Gastrocnemius medialis (tissue), 4 donors: Measurements from ENCODE around the gene PANK4. TPM values are rescaled to one million over a fixed set of nuclear protein-coding genes. Genes with fewer than 3 reads are reported as not detected.

ENCODE experiments used
- ATAC-seq, 2 donors: fragments of 150-250 bp; one replicate each; pipeline ENCODE4 v1.9.1; 2016
- DNase-seq, 2 donors: peaks; one replicate each; pipeline ENCODE4 v3.0.0-alpha.2; 2019
- H3K27ac ChIP-seq, 4 donors: fragments of 200-600 bp; sonication (generic); 1 replicate in 1 of 4; 2 replicates in 3 of 4; pipeline ENCODE4 v1.5.1; 2016 to 2018; ENCODE audit warnings: mild to moderate bottlenecking in 2 of 4, moderate library complexity in 1 of 4
- H3K27me3 ChIP-seq, 3 donors: fragments of 200-600 bp; sonication (generic) in 2 of 3; 1 replicate in 1 of 3; 2 replicates in 2 of 3; pipeline versions ENCODE4 v1.5.1 to v1.6.0; 2016 to 2019; ENCODE audit warnings: mild to moderate bottlenecking in 1 of 3, moderate library complexity in 1 of 3
- H3K36me3 ChIP-seq, 2 donors: fragments of 200-600 bp; sonication (generic) in 1 of 2; one replicate each; pipeline ENCODE4 v1.5.1; 2017 to 2018
- H3K4me1 ChIP-seq, 2 donors: fragments of 200-600 bp; sonication (generic) in 1 of 2; one replicate each; pipeline ENCODE4 v1.5.1; 2016 to 2017; ENCODE audit warnings: mild to moderate bottlenecking in 2 of 2
- H3K4me3 ChIP-seq, 4 donors: fragments of 200-600 bp; sonication (generic) in 3 of 4; 1 replicate in 1 of 4; 2 replicates in 3 of 4; pipeline ENCODE4 v1.5.1; 2016 to 2019; ENCODE audit warnings: mild to moderate bottlenecking in 2 of 4
- H3K9me3 ChIP-seq, 3 donors: fragments of 200-600 bp; sonication (generic) in 2 of 3; 1 replicate in 1 of 3; 2 replicates in 2 of 3; pipeline ENCODE4 v1.5.1; 2016 to 2019
- POLR2A ChIP-seq, 2 donors: fragments of 450-650 bp; IDR thresholded peaks; one replicate each; pipeline ENCODE4 v1.6.1; 2017; ENCODE audit warnings: antibody characterized with exemption in 2 of 2, mild to moderate bottlenecking in 2 of 2, moderate library complexity in 2 of 2
- in situ Hi-C, 4 donors: fragments of 200-750 bp; cut with MboI; loops; one replicate each; pipeline versions ENCODE4 v1.15.0 to v1.8.0; 2017; ENCODE audit warnings: low sequenced_read_pairs in 4 of 4
- intact Hi-C: fragments of 100-400 bp; cut with DNase I; formaldehyde crosslinking; loops from one replicate; pipeline ENCODE4 v1.15.1; 2023; ENCODE audit warnings: low total_unique reads
- total RNA-seq, 4 donors: library from RNA; depleted of rRNA; stranded (reverse); fragments of >200 nt; gene quantifications; one replicate each; pipeline versions ENCODE4 v1.1.0 to v1.2.3, GENCODE V29; 2016
- TF ChIP-seq, protein P1 (sequence below), 5 experiments: fragments of 450-650 bp in 3 of 5; fragments of 200-600 bp in 2 of 5; sonication (generic) in 2 of 5; IDR thresholded peaks in 4 of 5; conservative IDR thresholded peaks in 1 of 5; 1 replicate in 4 of 5; 2 replicates in 1 of 5; pipeline ENCODE4 v1.5.1; 2016 to 2019; ENCODE audit warnings: antibody characterized with exemption in 5 of 5, mild to moderate bottlenecking in 3 of 5, moderate library complexity in 3 of 5

Gene PANK4
- total RNA-seq, 4 donors from 2014 or later = 27.5 to 54.2 (median 38.5) TPM

DNA sequence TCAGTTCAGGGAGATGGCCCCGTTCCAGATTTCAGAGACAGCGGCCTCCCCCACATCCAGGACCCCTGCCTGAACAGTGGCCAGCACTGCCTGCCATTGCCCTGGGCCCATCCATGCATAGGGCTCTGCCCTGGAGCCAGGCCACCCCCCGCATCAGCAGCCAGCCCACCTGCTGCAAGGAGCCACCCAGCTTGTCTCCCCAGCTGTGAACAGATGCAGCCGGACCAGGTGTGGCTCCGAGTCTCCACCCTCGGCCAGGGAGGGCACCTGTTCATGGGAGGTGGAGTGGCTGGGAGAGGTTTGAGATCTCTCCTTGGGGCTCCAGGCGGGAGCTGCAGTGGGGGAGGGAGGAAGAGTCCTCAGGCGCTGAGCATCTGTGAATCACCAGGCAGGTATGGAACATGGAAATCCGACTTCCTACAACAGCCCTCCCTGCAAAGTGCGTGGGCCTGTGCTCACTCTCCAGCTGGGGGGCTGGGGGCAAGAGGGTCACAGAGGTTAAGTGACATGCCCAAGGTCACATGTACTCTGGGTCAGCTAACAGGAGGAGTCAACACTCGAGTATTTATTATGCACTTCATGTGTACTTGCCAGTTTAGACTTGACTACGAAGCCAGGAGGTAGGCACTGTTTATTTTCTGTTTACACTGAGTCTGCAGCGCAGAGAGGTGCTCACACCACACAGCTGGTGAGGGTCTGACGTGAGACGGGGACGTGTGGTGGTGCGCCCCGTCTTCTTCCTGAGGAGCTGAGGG is 8.5 kb upstream of the PANK4 start:
- Histone ChIP-seq H3K36me3 (no peaks in the 10 kb centered on the region), H3K27ac (no peak overlapping the region), H3K9me3 (no peaks in the 10 kb centered on the region), H3K27me3 (peaks cover 2 to 8% (median 6%) of the 10 kb centered on the region in 3 donors), H3K4me3 (no peak overlapping the region), H3K4me1 (peaks cover 22 to 30% of the 10 kb centered on the region in 2 donors)
- in situ Hi-C loops = loop anchor here in 1 of 4 donors (25.0 kb wide), 1 partner anchor 323 kb away; no protein-coding TSS in a partner anchor
- ATAC-seq (no peak), DNase-seq (no peak)
- TF ChIP-seq POLR2A (IDR thresholded peaks at IDR 0.05) = no peak
- TF ChIP-seq, protein P1, sequence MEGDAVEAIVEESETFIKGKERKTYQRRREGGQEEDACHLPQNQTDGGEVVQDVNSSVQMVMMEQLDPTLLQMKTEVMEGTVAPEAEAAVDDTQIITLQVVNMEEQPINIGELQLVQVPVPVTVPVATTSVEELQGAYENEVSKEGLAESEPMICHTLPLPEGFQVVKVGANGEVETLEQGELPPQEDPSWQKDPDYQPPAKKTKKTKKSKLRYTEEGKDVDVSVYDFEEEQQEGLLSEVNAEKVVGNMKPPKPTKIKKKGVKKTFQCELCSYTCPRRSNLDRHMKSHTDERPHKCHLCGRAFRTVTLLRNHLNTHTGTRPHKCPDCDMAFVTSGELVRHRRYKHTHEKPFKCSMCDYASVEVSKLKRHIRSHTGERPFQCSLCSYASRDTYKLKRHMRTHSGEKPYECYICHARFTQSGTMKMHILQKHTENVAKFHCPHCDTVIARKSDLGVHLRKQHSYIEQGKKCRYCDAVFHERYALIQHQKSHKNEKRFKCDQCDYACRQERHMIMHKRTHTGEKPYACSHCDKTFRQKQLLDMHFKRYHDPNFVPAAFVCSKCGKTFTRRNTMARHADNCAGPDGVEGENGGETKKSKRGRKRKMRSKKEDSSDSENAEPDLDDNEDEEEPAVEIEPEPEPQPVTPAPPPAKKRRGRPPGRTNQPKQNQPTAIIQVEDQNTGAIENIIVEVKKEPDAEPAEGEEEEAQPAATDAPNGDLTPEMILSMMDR (IDR thresholded peaks at IDR 0.05 in 4 of 5, conservative IDR thresholded peaks at IDR 0.05 in 1 of 5) = no peak
- intact Hi-C loops = no loop called here

DNA sequence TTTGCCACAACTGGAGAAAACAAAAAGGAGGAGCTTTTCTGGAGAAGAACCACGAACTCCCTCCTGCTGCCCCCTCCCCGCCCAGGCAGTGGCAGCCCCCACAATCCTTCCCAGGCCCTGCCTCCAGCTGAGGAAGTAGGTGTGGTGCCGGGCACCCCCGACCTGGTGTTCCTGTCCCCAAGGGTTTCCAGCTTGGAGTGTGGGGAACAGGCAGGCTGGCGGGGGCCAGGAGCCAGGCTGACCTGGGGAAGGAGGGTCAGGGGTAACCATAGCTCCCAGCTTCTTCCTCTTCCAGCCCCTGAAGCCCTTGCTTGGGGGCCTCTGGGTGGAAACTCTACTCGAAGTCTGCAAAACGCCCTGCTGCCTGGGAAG is 7.9 kb upstream of the PANK4 start:
- DNase-seq (no peak), ATAC-seq (no peak)
- Histone ChIP-seq H3K27ac (no peak overlapping the region), H3K27me3 (peaks cover 0 to 8% (median 6%) of the 10 kb centered on the region in 3 donors), H3K4me3 (no peak overlapping the region), H3K9me3 (no peaks in the 10 kb centered on the region), H3K4me1 (peaks cover 26 to 32% of the 10 kb centered on the region in 2 donors), H3K36me3 (no peaks in the 10 kb centered on the region)
- in situ Hi-C loops = loop anchor here in 1 of 4 donors (25.0 kb wide), 1 partner anchor 322 kb away; no protein-coding TSS in a partner anchor
- intact Hi-C loops = no loop called here
- TF ChIP-seq, protein P1 (IDR thresholded peaks at IDR 0.05 in 4 of 5, conservative IDR thresholded peaks at IDR 0.05 in 1 of 5) = no peak
- TF ChIP-seq POLR2A (IDR thresholded peaks at IDR 0.05) = no peak

DNA sequence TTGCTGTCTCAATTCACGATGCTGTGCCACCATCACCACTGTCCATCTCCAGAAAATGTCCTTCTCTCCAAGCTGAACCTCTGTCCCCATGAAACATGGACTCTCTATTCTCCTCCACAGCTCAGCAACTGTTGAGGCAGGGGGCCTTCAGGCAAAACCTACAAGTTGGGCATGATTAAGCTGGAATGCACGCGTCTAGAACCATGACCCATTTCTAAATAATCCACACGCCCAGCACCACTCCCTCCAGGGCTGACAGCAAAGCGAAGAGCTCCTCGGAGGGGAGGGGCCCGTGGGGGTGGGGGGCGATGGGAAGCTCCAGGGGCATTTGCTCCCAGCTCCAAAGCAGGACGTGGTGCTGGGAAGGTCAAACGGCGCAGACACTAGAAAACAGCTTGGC is 7.0 kb upstream of the PANK4 start:
- TF ChIP-seq, protein P1 (IDR thresholded peaks at IDR 0.05 in 4 of 5, conservative IDR thresholded peaks at IDR 0.05 in 1 of 5) = no peak
- TF ChIP-seq POLR2A (IDR thresholded peaks at IDR 0.05) = no peak
- in situ Hi-C loops = loop anchor here in 1 of 4 donors (25.0 kb wide), 1 partner anchor 321 kb away; no protein-coding TSS in a partner anchor
- Histone ChIP-seq H3K27ac (no peak overlapping the region), H3K9me3 (no peaks in the 10 kb centered on the region), H3K4me3 (no peak overlapping the region), H3K27me3 (peaks cover 0 to 3% (median 2%) of the 10 kb centered on the region in 3 donors), H3K36me3 (no peaks in the 10 kb centered on the region), H3K4me1 (peaks cover 34 to 40% of the 10 kb centered on the region in 2 donors)
- no peak for ATAC-seq
- intact Hi-C loops = no loop called here
- DNase-seq = no peak

DNA sequence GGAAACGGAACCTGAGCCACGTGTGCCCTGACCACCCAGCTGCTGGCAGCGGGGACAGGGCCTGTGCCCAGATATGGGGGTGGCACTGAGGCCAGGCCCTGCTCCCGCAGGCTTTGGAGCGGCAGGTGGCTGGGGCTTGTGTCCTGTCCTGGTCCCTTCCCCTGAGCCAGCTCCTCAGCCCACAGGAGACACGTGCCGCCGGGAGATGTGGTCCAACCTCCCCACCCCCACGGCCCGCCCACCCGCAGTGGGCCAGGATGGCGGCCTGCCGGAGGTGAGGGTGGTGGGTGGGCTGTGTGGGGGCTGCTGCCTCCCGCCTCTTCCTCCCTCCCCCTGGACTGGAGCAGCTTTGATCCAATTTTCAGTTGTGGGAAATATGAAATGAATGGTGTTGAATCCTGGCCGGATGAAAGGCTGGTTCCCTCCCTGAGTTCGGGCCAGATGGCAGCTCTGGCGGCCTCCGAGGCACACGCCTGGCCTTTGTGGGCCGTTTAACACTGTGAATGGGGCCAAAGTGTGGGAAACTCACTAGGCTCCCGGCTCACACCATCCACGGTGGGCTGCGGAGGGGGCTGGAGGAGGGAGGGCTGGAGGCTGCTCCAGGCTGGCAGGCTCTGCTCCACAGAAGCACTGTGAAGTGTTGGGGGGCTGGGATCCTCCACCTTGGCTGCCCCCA is 6.2 kb upstream of the PANK4 start:
- Histone ChIP-seq H3K4me1 (peaks cover 40 to 48% of the 10 kb centered on the region in 2 donors), H3K27me3 (peaks cover 0 to 3% (median 0%) of the 10 kb centered on the region in 3 donors), H3K4me3 (no peak overlapping the region), H3K36me3 (no peaks in the 10 kb centered on the region), H3K9me3 (no peaks in the 10 kb centered on the region), H3K27ac (peak overlapping the region in 3 of 4 donors; percentile 22 to 57 (median 57))
- intact Hi-C loops (no loop called here), in situ Hi-C loops (loop anchor here in 1 of 4 donors (25.0 kb wide), 1 partner anchor 320 kb away; no protein-coding TSS in a partner anchor)
- peak in 1 of 2 donors; percentile 72 for DNase-seq
- TF ChIP-seq, protein P1 (IDR thresholded peaks at IDR 0.05 in 4 of 5, conservative IDR thresholded peaks at IDR 0.05 in 1 of 5) = no peak
- no peak for TF ChIP-seq POLR2A (IDR thresholded peaks at IDR 0.05)
- no peak for ATAC-seq
